Measurements from ENCODE around the gene BRMS1.
A peak's percentile ranks its signal among the peaks of the same experiment; 100 is the strongest.

BRMS1 gene

DNA sequence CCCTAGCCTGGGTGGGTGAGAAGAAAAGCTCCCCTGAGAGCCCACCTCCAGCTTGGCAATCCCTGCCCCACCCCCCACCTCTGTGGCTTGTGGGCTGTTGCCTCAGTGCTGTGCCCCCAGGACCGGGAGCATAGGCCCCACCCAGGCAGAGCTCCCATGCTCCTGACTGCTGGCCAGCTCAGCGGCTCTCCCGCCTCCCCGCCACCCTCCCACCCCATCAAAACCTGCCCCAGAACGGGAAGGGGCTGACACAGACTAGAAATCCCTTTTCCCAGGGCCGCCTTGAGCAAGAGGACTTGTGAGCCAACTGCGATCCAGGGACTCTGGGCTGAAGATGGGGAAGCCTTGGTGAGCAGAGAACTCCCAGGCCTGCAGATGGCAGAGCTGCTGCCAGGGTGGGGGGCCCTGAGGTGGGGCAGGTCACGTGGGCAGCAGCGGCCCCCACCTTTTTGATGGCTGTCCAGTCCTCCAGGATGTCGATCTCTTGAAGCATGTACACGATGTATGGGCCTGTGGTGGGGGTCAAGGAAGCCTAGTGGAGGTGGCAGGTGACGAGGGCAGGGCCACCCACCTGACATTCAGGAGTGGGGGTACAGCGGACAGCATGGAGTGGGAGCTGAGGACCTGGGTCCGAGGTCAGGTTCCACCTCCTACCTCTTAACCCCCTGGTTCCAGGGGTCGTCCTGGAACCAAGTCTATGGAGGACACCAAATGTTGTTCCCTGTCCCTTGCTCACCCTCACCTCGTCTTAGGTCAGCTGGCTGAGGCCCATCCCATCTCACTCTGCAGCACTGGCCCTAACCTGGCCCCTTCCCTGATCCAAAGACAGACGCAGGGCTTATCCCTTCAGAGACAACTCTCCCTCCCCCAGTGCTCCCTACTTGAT lies 6.4 kb downstream of the BRMS1 start:
- DNase-seq (ENCODE audit: insufficient read length, low spot score) (no peak), FAIRE-seq (peak; percentile 68)

GRCh38 chr11:66337103-66337899 lies 7.6 kb downstream of the BRMS1 start:
- no peak for FAIRE-seq

GRCh38 chr11:66336234-66337102 lies 8.4 kb downstream of the BRMS1 start, which contains the start of gene RIN1:
Gene RIN1, minus strand, starts transcription at chr11:66336434. Its CDS starts 32 bp downstream, at chr11:66336402.
- FAIRE-seq: peak; percentile 100
- DNase-seq (ENCODE audit: insufficient read length, low spot score): peak; percentile 99

More at GRCh38 chr11:66337103-66337899, 7.6 kb downstream of the BRMS1 start:
- DNase-seq (ENCODE audit: insufficient read length, low spot score): no peak

- FAIRE-seq (no peak), DNase-seq (ENCODE audit: insufficient read length, low spot score) (peak; percentile 71)
These were observed 9.2 kb downstream of the BRMS1 start for GRCh38 chr11:66335531-66336233.

DNA sequence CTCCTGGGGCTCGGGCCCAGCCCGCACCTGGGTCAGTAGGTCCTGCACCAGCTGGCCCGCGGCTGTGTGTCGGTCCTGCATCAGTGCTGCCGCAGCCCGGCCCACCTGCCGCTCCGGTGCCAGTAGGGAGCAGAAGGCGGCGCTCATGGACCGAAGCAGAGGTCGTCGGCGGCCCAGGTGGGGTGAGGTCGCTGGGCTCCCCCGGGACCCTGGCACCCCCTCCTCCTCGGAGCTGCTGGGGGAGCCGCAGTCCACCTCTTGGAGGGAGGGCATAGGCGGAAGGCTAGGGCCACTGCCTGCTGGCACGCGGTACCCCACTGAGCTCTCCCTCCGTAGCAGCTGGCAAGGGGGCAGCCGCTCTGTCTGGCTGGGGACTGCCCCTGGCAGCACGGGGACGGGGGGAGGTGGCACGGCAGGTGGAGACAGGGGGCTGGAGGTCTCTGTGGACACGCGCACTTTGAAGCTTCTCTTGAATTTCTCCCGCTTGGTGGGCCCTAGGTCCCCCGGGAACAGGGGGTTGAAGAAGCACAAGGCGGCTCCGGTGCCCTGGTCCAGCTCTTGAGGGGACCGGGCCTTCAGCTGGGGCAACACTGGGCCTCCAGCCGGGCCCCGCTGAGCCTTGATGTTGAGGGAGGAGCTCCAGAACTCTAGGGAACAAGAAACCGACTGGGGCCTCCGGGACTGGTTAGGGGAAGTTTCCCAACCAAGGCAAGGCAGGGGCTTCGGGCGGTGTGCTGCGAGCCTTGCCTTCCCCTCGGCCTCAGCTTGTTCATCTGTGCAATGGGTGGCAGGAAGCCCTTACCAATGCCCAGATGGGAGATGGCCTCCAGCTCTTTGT lies 10.1 kb downstream of the BRMS1 start:
- DNase-seq (ENCODE audit: insufficient read length, low spot score) (no peak), FAIRE-seq (peak; percentile 49)

- FAIRE-seq (peak; percentile 4), DNase-seq (ENCODE audit: insufficient read length, low spot score) (no peak)
These were observed 10.9 kb downstream of the BRMS1 start for GRCh38 chr11:66333896-66334604.

DNA sequence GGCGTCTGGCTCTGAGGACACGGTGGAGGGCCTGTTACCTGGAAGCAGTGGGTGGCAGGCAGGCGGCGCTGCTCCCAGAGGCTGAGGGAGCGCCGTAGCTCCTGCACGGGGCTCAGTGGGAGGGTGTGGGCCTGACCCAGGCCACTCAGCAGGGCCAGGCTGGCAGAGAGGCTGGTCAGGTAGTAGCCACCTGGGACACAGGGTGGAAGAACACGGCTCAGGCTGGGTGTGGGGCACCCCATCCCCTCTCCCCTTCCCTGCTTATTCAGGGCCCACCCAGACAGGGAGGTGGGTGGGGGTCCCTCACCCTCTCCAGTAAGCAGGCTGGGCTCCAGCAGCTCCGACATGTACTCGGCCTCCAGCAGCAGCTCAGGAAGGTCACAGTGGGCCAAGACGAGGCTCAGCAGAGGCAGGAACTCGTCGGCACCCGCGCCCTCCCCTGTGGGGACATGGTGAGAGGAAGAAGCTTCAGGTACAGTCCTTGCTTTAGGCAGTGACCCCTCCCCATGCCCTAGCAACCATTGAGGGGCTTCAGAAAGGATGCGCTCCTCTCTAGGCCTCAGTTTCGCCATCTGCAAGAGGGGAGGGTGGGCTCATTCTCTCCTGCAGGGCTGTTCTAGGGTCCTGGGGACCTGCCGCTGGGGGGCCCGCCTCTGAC lies 11.6 kb downstream of the BRMS1 start:
- DNase-seq (ENCODE audit: insufficient read length, low spot score) (no peak), FAIRE-seq (no peak)

- FAIRE-seq (peak; percentile 52), DNase-seq (ENCODE audit: insufficient read length, low spot score) (no peak)
These were observed 12.3 kb downstream of the BRMS1 start for GRCh38 chr11:66332371-66333219.

DNA sequence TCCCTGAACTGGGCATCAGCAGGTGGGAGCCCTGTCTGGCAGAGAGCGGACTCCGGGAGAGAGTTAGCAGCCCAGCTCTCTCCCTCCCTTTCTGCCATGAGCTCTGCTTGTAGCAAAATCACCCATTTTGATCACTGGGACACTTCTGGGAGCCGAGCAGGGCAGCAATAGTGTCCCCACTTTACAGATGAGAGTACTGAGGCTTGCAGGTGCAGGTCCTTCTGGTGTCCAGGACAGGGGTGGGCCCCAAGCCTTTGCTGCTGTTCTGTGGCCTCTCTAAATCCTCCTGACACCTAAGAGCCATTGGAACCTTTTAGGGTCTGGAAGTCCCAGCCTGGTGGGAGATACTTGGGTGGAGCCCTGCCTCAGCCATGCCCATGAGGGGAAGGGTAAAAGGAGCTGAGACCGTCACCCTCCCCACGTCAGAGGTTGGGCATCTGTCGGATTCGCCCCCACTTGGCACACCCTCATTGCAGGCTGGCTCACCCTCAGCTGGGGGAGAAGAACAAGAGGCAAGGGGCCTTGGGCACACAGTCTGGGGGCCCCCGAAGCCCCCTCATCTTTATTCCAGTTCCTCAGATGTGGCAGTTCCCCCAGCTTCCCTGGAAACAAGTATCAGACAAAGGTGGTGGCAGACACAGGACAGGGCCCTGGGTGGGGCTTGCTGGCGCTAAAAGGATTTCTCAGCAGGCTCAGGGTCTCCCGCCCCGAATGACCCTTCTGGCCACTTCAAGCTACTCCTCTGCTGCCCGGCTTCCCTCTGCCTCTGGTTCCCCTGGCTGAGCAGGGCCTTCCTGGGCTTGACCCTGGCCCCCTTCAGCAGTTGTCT lies 13.1 kb downstream of the BRMS1 start:
- FAIRE-seq: peak; percentile 55
- no peak for DNase-seq (ENCODE audit: insufficient read length, low spot score)

- DNase-seq (ENCODE audit: insufficient read length, low spot score) (no peak), FAIRE-seq (peak; percentile 13)
These were observed 14.0 kb downstream of the BRMS1 start for GRCh38 chr11:66330931-66331330.

GRCh38 chr11:66329165-66329673 lies 15.7 kb downstream of the BRMS1 start:
- FAIRE-seq (no peak), DNase-seq (ENCODE audit: insufficient read length, low spot score) (no peak)

DNA sequence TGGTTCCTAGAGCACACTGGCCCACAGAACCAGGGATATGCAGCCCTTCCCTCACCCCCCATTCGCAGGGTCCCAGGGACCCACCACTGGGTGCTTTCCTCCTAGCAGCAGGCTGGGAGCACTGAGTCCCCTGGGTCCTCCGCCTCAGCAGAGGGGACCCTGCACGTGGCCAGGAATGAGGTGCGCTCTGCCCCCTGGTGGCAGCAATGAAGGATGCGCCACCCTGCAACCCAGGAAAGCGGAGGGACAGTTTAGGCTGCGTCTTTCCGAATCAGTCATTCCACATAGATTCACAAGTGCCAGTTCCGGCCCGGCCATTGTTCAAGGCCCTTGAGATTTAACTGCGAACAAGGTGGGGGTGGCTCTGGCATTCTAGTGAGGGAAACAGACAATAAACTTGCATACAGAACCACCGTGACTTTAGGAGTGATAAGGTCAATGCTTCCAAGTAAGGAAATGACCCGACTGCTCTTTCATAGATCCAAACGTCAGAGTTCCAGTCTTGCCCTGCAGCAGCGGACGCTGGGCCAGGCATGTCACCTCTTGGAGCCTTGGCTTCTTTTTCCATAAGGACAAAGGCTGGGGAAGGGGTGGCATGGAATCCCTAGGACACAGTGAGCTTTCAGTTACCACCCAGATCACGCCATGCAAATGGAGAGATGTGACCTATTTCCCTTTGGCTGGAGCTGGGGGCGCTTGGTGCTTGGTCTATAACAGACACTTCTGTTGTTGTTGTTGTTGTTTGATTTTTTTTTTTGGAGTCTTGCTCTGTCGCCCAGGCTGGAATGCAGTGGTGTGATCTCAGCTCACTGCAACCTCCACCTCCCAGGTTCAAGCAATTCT lies 16.4 kb downstream of the BRMS1 start:
- FAIRE-seq (peak; percentile 100), DNase-seq (ENCODE audit: insufficient read length, low spot score) (peak; percentile 94)

- DNase-seq (ENCODE audit: insufficient read length, low spot score) (no peak), FAIRE-seq (no peak)
These were observed 16.9 kb downstream of the BRMS1 start for GRCh38 chr11:66328031-66328301.

- FAIRE-seq (no peak), DNase-seq (ENCODE audit: insufficient read length, low spot score) (peak; percentile 75)
These were observed 17.5 kb downstream of the BRMS1 start for GRCh38 chr11:66327171-66328030.

All from HTR-8/SVneo (cell line).